K562 (cell line): ENCODE measurements around the gene GABBR1. TPM values are rescaled to one million over a fixed set of nuclear protein-coding genes. Genes with fewer than 3 reads are reported as not detected.

Experiments
- ASH1L ChIP-seq: fragments of 450-650 bp; IDR thresholded peaks from 2 replicates; pipeline ENCODE4 v1.6.1; 2018; ENCODE audit warnings: borderline replicate concordance, mild to moderate bottlenecking, low read depth; ENCODE audit not compliant: partially characterized antibody
- ATF1 ChIP-seq, 2 experiments: fragments of 450-650 bp in 1 of 2; IDR thresholded peaks; 2 replicates each; pipeline ENCODE4 v1.6.1; 2016; ENCODE audit warnings: missing compliant biosample characterization in 1 of 2, missing genetic modification characterization in 1 of 2
- CCNT2 ChIP-seq: IDR thresholded peaks from 2 replicates; pipeline ENCODE4 v1.6.1; 2011; ENCODE audit warnings: borderline replicate concordance, low read depth, mild to moderate bottlenecking, moderate library complexity, mixed read lengths, low read length; ENCODE audit not compliant: insufficient read length; ENCODE audit errors: extremely low read depth
- CEBPB ChIP-seq: fragments of 450-650 bp; IDR thresholded peaks from 2 replicates; pipeline ENCODE4 v1.6.1; 2016; ENCODE audit warnings: missing genetic modification characterization, missing compliant biosample characterization
- CEBPG ChIP-seq, 3 experiments: fragments of 200-800 bp in 1 of 3; sonication (Bioruptor generic) in 1 of 3; sonication (generic) in 1 of 3; formaldehyde crosslinking in 1 of 3; IDR thresholded peaks in 2 of 3; conservative IDR thresholded peaks in 1 of 3; 2 replicates each; pipeline versions ENCODE4 v1.6.1 to v1.8.0; 2016 to 2022; ENCODE audit warnings: missing compliant biosample characterization in 2 of 3, missing genetic modification characterization in 2 of 3, mild to moderate bottlenecking in 1 of 3, missing genetic modification reagents in 1 of 3
- CHCHD3 ChIP-seq: fragments of 250-450 bp; sonication (Bioruptor Pico); IDR thresholded peaks from 2 replicates; pipeline ENCODE4 v2.1.2; 2022; ENCODE audit warnings: mild to moderate bottlenecking
- DPF2 ChIP-seq: fragments of 450-650 bp; IDR thresholded peaks from 2 replicates; pipeline ENCODE4 v1.6.1; 2016
- ETS1 ChIP-seq: conservative IDR thresholded peaks from 2 replicates; pipeline ENCODE4 v1.6.1; 2011; ENCODE audit warnings: low read depth, mild to moderate bottlenecking, low read length; ENCODE audit not compliant: control insufficient read depth
- GABPB1 ChIP-seq: sonication (generic); formaldehyde crosslinking; IDR thresholded peaks from 2 replicates; pipeline ENCODE4 v1.8.0; 2022; ENCODE audit warnings: mild to moderate bottlenecking, missing genetic modification reagents
- HMG20B ChIP-seq: fragments of 250-450 bp; sonication (Bioruptor Pico); IDR thresholded peaks from 2 replicates; pipeline ENCODE4 v1.5.0; 2021; ENCODE audit warnings: mild to moderate bottlenecking
- HOXB6 ChIP-seq: fragments of 250-450 bp; sonication (Bioruptor Pico); IDR thresholded peaks from 2 replicates; pipeline ENCODE4 v1.5.1; 2022; ENCODE audit warnings: mild to moderate bottlenecking, borderline replicate concordance
- MAFK ChIP-seq: IDR thresholded peaks from 2 replicates; pipeline ENCODE4 v1.6.1; 2011; ENCODE audit warnings: low read length, improper control_type of control experiment
- MAX ChIP-seq: sonication (generic); formaldehyde crosslinking; IDR thresholded peaks from 2 replicates; pipeline ENCODE4 v1.9.0; 2022; ENCODE audit warnings: mild to moderate bottlenecking, missing genetic modification reagents
- MYNN ChIP-seq, 2 experiments: sonication (generic); formaldehyde crosslinking in 1 of 2; IDR thresholded peaks; 2 replicates each; pipeline versions ENCODE4 v1.5.0 to v1.6.1; 2016 to 2020; ENCODE audit warnings: antibody characterized with exemption in 1 of 2, missing genetic modification reagents in 1 of 2
- NKRF ChIP-seq: fragments of 450-650 bp; IDR thresholded peaks from 2 replicates; pipeline ENCODE4 v1.6.1; 2016; ENCODE audit warnings: borderline replicate concordance
- NR4A1 ChIP-seq, 2 experiments: fragments of 250-450 bp in 1 of 2; fragments of 450-650 bp in 1 of 2; sonication (Bioruptor Pico) in 1 of 2; IDR thresholded peaks; 2 replicates each; pipeline versions ENCODE4 v1.4.0 to v1.6.1; 2016 to 2020; ENCODE audit warnings: mild to moderate bottlenecking in 2 of 2, missing compliant biosample characterization in 1 of 2, missing genetic modification characterization in 1 of 2, moderate library complexity in 1 of 2
- PHB2 ChIP-seq: fragments of 450-650 bp; IDR thresholded peaks from 2 replicates; pipeline ENCODE4 v1.6.1; 2017; ENCODE audit warnings: low read depth
- PHTF2 ChIP-seq: fragments of 250-450 bp; sonication (Bioruptor Pico); IDR thresholded peaks from 2 replicates; pipeline ENCODE4 v1.5.0; 2021; ENCODE audit warnings: mild to moderate bottlenecking
- SP1 ChIP-seq: sonication (generic); formaldehyde crosslinking; IDR thresholded peaks from 2 replicates; pipeline ENCODE4 v1.8.1; 2022; ENCODE audit warnings: mild to moderate bottlenecking, missing genetic modification reagents
- SUPT5H ChIP-seq: fragments of 450-650 bp; IDR thresholded peaks from 2 replicates; pipeline ENCODE4 v1.6.1; 2016
- TFAP4 ChIP-seq: sonication (generic); formaldehyde crosslinking; IDR thresholded peaks from 2 replicates; pipeline ENCODE4 v1.8.0; 2022; ENCODE audit warnings: missing genetic modification reagents, mild to moderate bottlenecking, moderate library complexity, borderline replicate concordance
- ZNF124 ChIP-seq: sonication (generic); formaldehyde crosslinking; IDR thresholded peaks from 2 replicates; pipeline ENCODE4 v1.8.1; 2022; ENCODE audit warnings: missing genetic modification reagents
- ZNF551 ChIP-seq: fragments of 250-450 bp; sonication (Bioruptor Pico); IDR thresholded peaks from 2 replicates; pipeline ENCODE4 v1.5.0; 2021; ENCODE audit warnings: mild to moderate bottlenecking, moderate library complexity
- ZNF561 ChIP-seq: fragments of 450-650 bp; formaldehyde crosslinking; conservative IDR thresholded peaks from 2 replicates; pipeline ENCODE4 v1.4.0; 2020; ENCODE audit warnings: mild to moderate bottlenecking, moderate library complexity
- ZNF668 ChIP-seq: fragments of 250-450 bp; sonication (Bioruptor Pico); IDR thresholded peaks from 2 replicates; pipeline ENCODE4 v1.8.0; 2022; ENCODE audit warnings: mild to moderate bottlenecking, inconsistent platforms
- polyA plus RNA-seq, 8 experiments: library from polyadenylated mRNA; depleted of rRNA in 4 of 8; stranded (reverse) in 5 of 8; unstranded in 3 of 8; fragments of >200 nt; fragmentation: Nextera tagmentation in 2 of 8; fragmentation: Illumina TruSeq in 1 of 8; extraction: Ambion mirVana in 2 of 8; extraction: Trizol in 1 of 8; gene quantifications; 2 replicates each; pipeline versions ENCODE4 v1.2.1 to v1.2.3, GENCODE V29; 2011 to 2014; ENCODE audit warnings: inconsistent platforms in 1 of 8, missing spikeins in 1 of 8
- total RNA-seq, 7 experiments: library from RNA; depleted of rRNA in 6 of 7; stranded (reverse); fragments of >200 nt in 6 of 7; fragmentation: Illumina TruSeq in 2 of 7; extraction: Trizol in 2 of 7; gene quantifications; 2 replicates each; pipeline versions ENCODE4 v1.2.1 to v1.2.3, GENCODE V29; 2011 to 2021; ENCODE audit warnings: low replicate concordance in 1 of 7

GABBR1 gene
- total and polyA plus RNA-seq, 9 of the 15 experiments (the other 6 are each of a cell fraction or from before 2014, with no cell fraction given) = 2.2 to 48.3 (median 20.8) TPM

GRCh38 chr6:29631209-29631810 is 1.7 kb downstream of the GABBR1 start (continued):
- TF ChIP-seq ZNF668 (no peak), ETS1 (no peak), HOXB6 (no peak), PHTF2 (CRISPR knock-in tag) (no peak), ATF1 (CRISPR knock-in tag; IDR thresholded peaks at IDR 0.05) (no peak), ATF1 (tag; IDR thresholded peaks at IDR 0.05) (no peak), PHB2 (no peak), DPF2 (peak; percentile 71; the same call in 1 of the 2 replicates), ZNF551 (CRISPR knock-in tag) (no peak), MAX (CRISPR knock-in tag) (no peak; the same call in 1 of the 2 replicates), ZNF561 (no peak), SUPT5H (peak; percentile 53), MYNN (IDR thresholded peaks at IDR 0.05) (no peak), MYNN (CRISPR knock-in tag; IDR thresholded peaks at IDR 0.05) (no peak), CCNT2 (no peak), ZNF124 (CRISPR knock-in tag) (no peak), HMG20B (CRISPR knock-in tag) (no peak), ASH1L (no peak), MAFK (peak; percentile 61), SP1 (peak; percentile 65), CHCHD3 (CRISPR knock-in tag) (no peak), CEBPB (no peak), TFAP4 (CRISPR knock-in tag) (peak; percentile 55; the same call in 1 of the 2 replicates), CEBPG (CRISPR knock-in tag; IDR thresholded peaks at IDR 0.05) (no peak), CEBPG (tag; conservative IDR thresholded peaks at IDR 0.05 in 1 of 2, IDR thresholded peaks at IDR 0.05 in 1 of 2) (no peak), GABPB1 (no peak; the same call in 1 of the 2 replicates), NKRF (peak; percentile 11; the same call in 1 of the 2 replicates), NR4A1 (CRISPR knock-in tag; IDR thresholded peaks at IDR 0.05) (0 out of 2 replicates have a peak, but pooled peaks have one; percentile 28), NR4A1 (tag; IDR thresholded peaks at IDR 0.05) (no peak)
